HG03159 (cell line): Measurements from ENCODE around the gene LPCAT3.

ENCODE experiments used
- ATAC-seq: cut with Tn5 transposase; IDR thresholded peaks from one replicate; pipeline ENCODE4 v1.9.1; 2021; ENCODE audit warnings: mild to moderate bottlenecking, moderate library complexity; ENCODE audit not compliant: unreplicated experiment

LPCAT3 gene

GRCh38 chr12:6941267-6941666 lies 77.0 kb downstream of the LPCAT3 start:
- no peak for ATAC-seq

- no peak for ATAC-seq
Measured at GRCh38 chr12:6939191-6939540, 79.1 kb downstream of the LPCAT3 start.

- no peak for ATAC-seq
Measured at GRCh38 chr12:6938353-6939190, 79.7 kb downstream of the LPCAT3 start.

DNA sequence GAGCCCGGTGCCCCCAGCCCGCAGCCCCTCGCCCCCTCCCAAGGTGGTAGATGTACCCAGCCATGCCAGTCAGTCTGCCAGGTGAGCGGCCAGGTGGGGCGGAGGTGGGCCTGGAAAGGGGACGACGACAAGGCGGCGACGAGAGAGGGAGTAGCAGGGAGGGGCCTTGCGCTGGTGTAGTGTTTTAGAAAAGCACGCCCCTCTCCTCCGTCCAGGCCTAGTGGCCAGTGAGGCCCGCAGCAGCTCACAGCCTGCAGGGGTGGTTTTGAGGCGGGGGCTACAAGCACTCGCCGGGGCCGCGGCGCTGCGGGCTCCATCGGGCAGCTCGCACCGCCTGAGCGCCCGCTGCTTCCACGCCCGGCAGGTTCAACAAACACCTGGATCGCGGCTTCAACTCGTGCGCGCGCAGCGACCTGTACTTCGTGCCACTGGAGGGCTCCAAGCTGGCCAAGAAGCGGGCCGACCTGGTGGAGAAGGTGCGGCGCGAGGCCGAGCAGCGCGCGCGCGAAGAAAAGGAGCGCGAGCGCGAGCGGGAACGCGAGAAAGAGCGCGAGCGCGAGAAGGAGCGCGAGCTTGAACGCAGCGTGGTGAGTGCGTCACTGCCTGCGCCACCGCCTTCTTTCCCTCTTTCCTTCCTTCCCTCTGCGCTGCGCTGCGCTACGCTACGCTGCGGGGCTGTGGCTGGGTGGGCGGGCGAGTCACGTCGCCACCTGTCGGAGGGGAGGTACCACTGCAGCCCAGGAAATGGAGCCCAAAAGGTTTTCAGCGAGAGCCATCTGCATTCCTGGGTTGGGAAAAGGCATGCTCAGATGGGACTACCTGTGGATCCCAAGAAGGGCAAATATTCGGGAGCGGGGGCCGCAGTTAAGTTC lies 80.6 kb downstream of the LPCAT3 start:
- peak; percentile 76 for ATAC-seq

- ATAC-seq: peak; percentile 6
Measured at GRCh38 chr12:6936636-6937480, 81.4 kb downstream of the LPCAT3 start.

GRCh38 chr12:6936194-6936635 lies 82.1 kb downstream of the LPCAT3 start:
- no peak for ATAC-seq

DNA sequence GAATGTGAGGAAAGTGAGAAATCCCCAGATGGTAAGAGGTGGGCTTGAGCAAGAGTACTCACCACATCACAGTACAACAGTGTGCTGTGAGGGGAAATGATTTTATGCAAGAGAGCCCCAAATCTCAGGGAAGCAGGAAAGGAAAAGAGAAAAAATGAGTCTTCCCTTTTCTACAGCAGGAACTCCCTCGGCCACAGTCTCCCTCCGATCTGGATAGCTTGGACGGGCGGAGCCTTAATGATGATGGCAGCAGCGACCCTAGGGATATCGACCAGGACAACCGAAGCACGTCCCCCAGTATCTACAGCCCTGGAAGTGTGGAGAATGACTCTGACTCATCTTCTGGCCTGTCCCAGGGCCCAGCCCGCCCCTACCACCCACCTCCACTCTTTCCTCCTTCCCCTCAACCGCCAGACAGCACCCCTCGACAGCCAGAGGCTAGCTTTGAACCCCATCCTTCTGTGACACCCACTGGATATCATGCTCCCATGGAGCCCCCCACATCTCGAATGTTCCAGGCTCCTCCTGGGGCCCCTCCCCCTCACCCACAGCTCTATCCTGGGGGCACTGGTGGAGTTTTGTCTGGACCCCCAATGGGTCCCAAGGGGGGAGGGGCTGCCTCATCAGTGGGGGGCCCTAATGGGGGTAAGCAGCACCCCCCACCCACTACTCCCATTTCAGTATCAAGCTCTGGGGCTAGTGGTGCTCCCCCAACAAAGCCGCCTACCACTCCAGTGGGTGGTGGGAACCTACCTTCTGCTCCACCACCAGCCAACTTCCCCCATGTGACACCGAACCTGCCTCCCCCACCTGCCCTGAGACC lies 82.7 kb downstream of the LPCAT3 start:
- ATAC-seq: no peak

DNA sequence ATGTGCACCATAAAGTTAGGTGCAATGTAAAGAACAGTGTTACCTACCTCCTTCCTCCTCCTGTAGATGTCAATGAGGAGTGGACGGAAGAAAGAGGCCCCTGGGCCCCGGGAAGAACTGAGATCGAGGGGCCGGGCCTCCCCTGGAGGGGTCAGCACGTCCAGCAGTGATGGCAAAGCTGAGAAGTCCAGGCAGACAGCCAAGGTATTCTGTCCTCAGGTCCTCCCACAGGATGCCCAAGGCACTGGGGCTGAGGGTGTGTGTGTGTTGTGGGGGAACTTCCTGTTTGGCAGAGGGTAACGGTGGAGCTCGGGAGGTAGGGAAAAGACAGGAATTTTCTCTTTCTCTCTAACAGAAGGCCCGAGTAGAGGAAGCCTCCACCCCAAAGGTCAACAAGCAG lies 84.2 kb downstream of the LPCAT3 start:
- no peak for ATAC-seq

DNA sequence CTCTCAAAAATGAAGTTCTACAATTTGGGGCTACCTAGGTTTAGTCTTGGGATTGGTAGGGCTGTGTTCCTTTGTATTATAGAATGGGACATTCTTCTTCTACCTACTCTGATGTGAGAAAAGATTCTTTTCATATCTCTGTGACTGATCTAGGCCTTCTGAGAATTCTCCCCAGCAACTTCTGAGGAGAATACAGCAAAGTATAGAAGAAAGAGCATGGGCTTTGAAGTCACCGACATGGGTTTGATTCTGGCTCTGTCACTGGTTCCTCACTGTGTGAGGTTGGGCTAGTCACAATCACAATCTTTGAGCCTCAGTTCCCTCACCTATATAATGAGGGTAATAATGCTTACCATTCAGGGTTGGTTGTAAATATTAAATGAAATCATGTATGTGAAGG lies 85.5 kb downstream of the LPCAT3 start:
- no peak for ATAC-seq

DNA sequence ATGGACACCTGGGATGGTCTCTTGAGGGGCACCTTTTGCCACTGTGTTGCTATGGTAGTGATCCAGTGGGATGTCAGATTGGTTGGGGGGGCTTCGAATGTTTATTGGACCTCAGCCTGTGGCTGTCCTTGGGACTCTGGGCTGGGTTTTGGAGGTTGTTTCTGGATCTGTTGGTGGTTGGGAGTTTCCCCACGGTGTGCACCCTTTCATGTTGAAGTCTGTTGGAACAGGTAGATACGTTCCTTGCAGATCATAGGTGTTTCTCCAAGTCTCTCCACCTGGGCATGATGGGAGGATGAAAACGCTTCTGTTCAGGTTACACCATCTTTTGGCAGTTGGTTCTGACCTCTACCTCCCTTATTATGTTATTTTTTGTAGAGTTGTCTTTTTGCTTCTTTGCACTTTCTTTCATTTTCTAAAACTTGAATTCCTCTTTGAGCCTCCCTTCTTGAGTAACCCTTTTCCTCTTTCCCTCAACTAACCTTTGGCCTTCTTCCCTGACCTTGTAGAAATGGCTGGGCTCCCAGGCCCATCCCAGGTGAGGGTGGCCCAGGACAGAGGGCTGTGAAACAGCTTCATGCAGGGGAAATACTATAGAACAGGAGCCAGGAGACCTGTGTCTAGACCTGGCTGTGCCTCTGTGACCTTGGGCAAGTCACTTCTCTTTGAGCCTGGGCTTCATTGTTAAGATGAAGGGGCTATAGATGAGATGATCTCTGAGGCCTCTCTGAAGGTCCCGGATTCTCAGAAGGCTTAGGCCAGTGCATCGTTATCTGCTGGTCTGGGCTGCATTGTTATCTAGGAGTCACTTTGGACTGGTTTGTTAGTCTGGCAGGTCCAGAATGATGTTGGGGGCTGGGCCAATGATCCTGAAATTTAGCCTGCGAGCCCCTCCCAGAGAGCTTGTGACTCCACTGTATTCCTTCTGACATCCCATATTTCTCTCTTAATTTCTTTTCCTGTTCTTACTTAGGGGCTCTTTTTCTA lies 88.5 kb downstream of the LPCAT3 start:
- ATAC-seq: no peak

DNA sequence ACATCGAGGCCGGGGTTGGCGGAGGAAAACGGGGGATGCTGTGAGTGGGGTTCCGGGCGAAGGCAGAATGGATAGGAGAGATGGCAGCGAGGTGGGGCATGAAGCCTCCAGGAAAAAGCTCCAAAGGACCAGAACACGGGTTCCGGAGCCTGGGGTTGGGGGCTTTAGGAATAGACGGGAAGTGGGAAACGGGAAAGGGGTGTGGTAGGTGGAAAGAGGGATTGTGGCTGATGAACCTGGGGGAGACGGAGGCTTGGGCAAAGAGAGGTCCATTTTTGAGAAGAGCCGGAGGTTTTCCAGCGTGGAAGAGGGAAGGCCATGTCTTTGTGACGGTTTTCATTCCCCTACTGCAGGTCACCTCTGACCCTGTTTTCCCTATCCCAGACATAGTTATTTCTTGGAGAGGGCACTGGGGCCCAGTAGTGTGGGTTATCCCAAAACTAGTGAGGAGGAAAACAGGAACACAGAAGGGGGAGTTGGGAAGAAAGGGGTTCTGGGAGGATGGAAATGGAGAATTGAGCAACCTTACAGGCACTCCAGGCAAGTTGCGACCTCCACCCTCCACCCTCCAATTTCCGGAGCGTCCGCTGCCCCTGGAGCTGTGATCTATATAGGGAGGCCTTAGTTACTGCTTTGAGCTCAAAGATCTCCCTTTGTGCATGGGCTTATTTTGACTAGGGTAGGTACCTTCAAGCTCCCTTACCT lies 89.4 kb downstream of the LPCAT3 start:
- ATAC-seq: no peak

DNA sequence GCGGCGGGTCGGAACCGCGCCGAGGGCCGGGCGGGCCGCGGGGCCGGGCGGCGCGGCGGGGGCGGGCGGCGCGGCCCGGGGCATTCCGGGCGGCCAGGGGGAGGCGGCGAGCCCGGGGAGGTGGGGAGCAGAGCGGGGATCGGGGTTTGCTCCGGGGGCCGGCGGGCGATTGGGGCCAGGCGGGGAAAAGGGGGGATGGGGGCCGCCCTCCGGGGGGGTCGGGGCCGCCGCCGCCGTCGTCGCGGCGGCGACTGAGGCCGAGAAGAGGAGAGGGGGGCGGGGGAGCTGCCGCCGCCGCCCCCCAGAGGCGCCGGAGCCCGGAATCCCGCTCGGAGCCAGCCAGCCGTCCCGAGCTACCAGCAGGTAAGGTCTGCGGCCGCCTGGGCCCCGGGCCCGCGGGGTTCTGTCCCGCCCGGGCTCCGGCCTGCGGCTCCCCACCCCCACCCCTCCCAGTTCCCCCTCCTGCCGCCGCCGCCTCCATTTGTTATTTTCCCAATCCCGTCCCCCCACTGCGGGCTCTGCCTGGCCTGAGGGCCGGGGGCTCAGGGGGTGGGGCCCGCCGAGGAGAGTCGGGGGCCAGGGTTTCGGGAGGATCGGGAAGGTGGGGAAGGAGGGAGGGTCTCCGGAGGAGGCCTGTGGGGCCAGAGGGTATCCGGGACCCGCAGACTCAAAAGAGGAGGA lies 90.1 kb downstream of the LPCAT3 start:
- no peak for ATAC-seq

DNA sequence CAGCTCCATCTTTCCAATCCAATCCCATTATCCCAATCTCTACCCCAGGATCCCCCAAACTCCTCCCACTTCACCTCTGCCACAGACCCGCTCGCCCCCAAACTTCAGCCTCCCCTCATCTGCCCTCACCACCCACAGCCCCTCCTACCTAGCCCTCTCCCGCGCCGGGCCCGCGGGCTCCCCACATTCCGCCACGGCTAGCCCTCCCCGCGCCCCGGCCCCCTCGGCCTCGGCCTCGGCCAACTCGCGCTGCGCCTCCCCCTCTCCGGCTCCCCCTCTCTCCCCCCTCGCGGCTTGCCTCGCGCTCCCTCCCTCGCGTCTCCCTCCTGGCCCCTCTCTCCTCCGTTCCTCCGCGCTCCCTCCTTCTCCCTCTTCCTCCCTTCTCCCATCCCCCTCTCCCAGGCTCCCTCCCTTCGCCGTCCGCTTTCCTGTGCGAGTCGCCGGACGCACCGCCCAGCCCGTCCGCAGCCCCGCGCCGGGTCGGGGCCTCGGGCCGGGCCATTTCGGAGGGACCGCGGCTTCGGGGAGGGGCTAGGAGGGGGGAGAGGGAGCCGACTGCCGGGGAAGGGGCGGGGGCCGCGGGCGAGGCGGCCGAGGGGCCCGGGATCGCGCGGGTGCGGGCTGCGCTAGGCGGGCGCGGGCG lies 90.8 kb downstream of the LPCAT3 start, which contains the start of gene ATN1:
Gene ATN1, plus strand, starts transcription at position 581 of the 643 bp plus-strand sequence. CDS start 6,043 bp downstream, outside the sequence.
- no peak for ATAC-seq
